ENCODE results near the gene ZNRF3. TPM values are rescaled to one million over a fixed set of nuclear protein-coding genes. Genes with fewer than 3 reads are reported as not detected.
A peak's percentile ranks its signal among the peaks of the same experiment; 100 is the strongest.

The ZNRF3 gene
- total RNA-seq, 1 donor = 6.9 TPM

DNA sequence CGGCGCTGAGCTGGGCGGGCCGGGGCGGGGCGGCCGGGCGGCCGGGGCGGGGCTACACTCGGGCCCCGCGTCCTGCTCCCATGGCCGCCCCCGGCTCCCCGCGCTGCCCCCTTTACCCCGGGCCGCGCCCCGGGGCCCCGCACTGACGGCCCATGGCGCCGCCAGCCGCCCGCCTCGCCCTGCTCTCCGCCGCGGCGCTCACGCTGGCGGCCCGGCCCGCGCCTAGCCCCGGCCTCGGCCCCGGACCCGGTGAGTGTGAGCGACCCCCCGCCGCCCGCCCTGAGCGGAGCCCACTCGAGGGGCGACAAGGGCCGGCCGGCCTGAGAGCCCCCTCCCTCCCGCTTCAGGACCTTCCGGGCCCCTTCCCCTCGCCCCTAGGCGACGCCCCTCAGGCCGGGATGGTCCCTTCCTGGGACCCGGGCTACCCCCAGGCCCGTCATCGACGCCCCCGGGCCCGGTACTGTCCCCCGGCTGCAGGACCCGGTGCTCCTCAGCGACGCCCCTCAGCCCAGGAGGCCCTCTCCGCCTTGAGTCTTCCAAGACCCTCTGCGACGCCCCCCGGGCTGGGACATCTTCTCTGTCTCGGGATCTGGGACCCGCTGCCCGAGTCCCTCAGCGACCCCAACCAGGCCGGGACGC lies 189.7 kb downstream of the ZNRF3 start, which contains the start of gene KREMEN1:
TSS of gene KREMEN1 (plus strand) at position 57 of the 639 bp plus-strand sequence. CDS start at position 153, 96 bp downstream.
- no peaks in the 10 kb centered on the region for H3K79me2 ChIP-seq (ENCODE audit: insufficient read depth, low read length)
- H3K36me3 ChIP-seq (ENCODE audit: insufficient read depth, low read length) = no peaks in the 10 kb centered on the region
- no peak within 1 kb of the TSS for H3K27ac ChIP-seq (ENCODE audit: low read depth, low read length)
- no peaks in the 10 kb centered on the region for H3K9me3 ChIP-seq (ENCODE audit: low read depth, low read length)
- peaks cover 8% of the 10 kb centered on the region for H3K4me1 ChIP-seq (ENCODE audit: insufficient read depth, low read length)
- H2AFZ ChIP-seq (ENCODE audit: low read length) = peak within 1 kb of the TSS; percentile 79
- H3K4me2 ChIP-seq (ENCODE audit: insufficient read depth, low read length) = peak within 1 kb of the TSS; percentile 82
- TF ChIP-seq, protein P1, sequence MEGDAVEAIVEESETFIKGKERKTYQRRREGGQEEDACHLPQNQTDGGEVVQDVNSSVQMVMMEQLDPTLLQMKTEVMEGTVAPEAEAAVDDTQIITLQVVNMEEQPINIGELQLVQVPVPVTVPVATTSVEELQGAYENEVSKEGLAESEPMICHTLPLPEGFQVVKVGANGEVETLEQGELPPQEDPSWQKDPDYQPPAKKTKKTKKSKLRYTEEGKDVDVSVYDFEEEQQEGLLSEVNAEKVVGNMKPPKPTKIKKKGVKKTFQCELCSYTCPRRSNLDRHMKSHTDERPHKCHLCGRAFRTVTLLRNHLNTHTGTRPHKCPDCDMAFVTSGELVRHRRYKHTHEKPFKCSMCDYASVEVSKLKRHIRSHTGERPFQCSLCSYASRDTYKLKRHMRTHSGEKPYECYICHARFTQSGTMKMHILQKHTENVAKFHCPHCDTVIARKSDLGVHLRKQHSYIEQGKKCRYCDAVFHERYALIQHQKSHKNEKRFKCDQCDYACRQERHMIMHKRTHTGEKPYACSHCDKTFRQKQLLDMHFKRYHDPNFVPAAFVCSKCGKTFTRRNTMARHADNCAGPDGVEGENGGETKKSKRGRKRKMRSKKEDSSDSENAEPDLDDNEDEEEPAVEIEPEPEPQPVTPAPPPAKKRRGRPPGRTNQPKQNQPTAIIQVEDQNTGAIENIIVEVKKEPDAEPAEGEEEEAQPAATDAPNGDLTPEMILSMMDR (IDR thresholded peaks at IDR 0.05; ENCODE audit: extremely low read depth, low read depth, low read length) = no peak
- peak within 1 kb of the TSS; percentile 70 for H3K4me3 ChIP-seq (ENCODE audit: insufficient read depth, low read length)
- peak; percentile 82 for DNase-seq (ENCODE audit: insufficient read length, low spot score, missing footprints)
- no peaks in the 10 kb centered on the region for H4K20me1 ChIP-seq (ENCODE audit: insufficient read depth, low read length)
- H3K27me3 ChIP-seq (ENCODE audit: insufficient read depth, low read length) = peaks cover 14% of the 10 kb centered on the region

GRCh38 chr22:29073618-29074275 lies 190.4 kb downstream of the ZNRF3 start:
- Histone ChIP-seq H3K4me1 (ENCODE audit: insufficient read depth, low read length) (peaks cover 8% of the 10 kb centered on the region), H2AFZ (ENCODE audit: low read length) (peak overlapping the region; percentile 79), H4K20me1 (ENCODE audit: insufficient read depth, low read length) (no peaks in the 10 kb centered on the region), H3K4me3 (ENCODE audit: insufficient read depth, low read length) (peak overlapping the region; percentile 70), H3K36me3 (ENCODE audit: insufficient read depth, low read length) (no peaks in the 10 kb centered on the region), H3K79me2 (ENCODE audit: insufficient read depth, low read length) (no peaks in the 10 kb centered on the region), H3K9me3 (ENCODE audit: low read depth, low read length) (no peaks in the 10 kb centered on the region), H3K4me2 (ENCODE audit: insufficient read depth, low read length) (peak overlapping the region; percentile 68), H3K27ac (ENCODE audit: low read depth, low read length) (no peak overlapping the region), H3K27me3 (ENCODE audit: insufficient read depth, low read length) (peaks cover 14% of the 10 kb centered on the region)
- TF ChIP-seq, protein P1 (IDR thresholded peaks at IDR 0.05; ENCODE audit: extremely low read depth, low read depth, low read length) = no peak
- peak; percentile 90 for DNase-seq (ENCODE audit: insufficient read length, low spot score, missing footprints)

DNA sequence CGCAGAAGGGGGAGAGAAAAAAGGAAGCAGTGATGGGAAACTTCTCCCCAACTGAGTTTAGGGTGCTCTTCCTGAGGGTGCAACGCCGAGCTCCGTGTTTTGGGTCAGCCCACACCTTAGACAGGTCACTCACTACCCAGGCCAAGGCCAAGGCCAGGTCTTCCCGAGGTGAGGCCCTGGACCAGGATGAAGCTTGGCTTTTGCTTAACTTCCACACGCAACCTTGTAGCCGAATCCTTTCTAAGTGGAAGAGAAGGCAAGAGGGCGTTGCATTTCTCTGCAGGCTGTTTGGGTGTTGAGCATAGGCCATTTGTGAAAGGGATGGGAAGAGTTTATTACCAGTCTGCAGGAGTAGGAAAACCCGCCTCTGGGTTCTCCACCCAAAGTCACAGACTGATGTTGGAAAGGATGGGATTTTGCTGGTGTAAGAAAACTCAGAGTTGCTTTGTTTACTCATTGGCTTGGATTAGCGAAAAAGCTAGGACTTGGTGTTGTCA lies 191.0 kb downstream of the ZNRF3 start:
- TF ChIP-seq, protein P1 (IDR thresholded peaks at IDR 0.05; ENCODE audit: extremely low read depth, low read depth, low read length) = no peak
- Histone ChIP-seq H3K4me2 (ENCODE audit: insufficient read depth, low read length) (peak overlapping the region; percentile 68), H3K27ac (ENCODE audit: low read depth, low read length) (no peak overlapping the region), H3K79me2 (ENCODE audit: insufficient read depth, low read length) (no peaks in the 10 kb centered on the region), H3K36me3 (ENCODE audit: insufficient read depth, low read length) (no peaks in the 10 kb centered on the region), H3K9me3 (ENCODE audit: low read depth, low read length) (no peaks in the 10 kb centered on the region), H3K4me3 (ENCODE audit: insufficient read depth, low read length) (peak overlapping the region; percentile 70), H4K20me1 (ENCODE audit: insufficient read depth, low read length) (no peaks in the 10 kb centered on the region), H3K4me1 (ENCODE audit: insufficient read depth, low read length) (peaks cover 8% of the 10 kb centered on the region), H3K27me3 (ENCODE audit: insufficient read depth, low read length) (peaks cover 14% of the 10 kb centered on the region), H2AFZ (ENCODE audit: low read length) (peak overlapping the region; percentile 79)
- peak; percentile 18 for DNase-seq (ENCODE audit: insufficient read length, low spot score, missing footprints)

All from osteoblast (primary cell).